GM21529 (cell line): ENCODE results near the gene CFAP20DC.
"Not testable (repeated sequence)": the region's sequence is repeated elsewhere in the genome, so short reads cannot be mapped to it uniquely, and the experiment has no call there.

ENCODE experiments used
- ATAC-seq: cut with Tn5 transposase; IDR thresholded peaks from one replicate; pipeline ENCODE4 v1.9.1; 2021; ENCODE audit not compliant: unreplicated experiment

The CFAP20DC gene

DNA sequence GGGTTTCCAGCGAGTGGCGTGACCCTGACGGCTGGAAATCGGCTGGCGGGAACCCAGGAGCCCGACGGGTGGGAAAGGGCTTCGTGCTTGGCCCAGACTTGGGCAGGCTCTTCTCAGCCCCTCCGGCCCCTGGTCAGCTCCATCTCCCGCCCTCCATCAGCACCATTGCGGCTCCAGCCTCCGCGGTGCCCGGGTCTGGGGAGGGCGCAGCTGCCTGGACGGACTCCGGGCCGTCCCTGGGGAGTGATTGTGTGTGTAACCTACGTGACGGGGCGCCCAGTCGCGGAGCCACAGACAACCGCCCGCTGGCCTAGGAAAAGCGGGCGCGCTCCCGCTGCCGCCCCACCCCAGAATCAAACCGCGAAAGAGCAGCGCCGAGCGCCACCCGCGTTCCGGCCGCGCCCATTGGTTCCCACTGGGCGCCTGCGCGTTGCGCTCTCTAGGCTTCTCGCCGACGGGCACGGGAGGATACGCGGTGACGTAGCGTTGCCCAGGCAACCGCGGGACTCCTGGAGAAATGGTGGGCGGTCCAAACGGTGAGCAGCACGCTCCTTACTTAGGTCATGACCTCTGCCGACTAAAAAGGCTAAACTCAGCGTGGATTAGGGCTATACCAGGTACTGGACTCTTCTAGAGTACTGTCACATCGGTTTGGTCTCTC, at the start of gene CFAP20DC:
TSS of gene CFAP20DC (minus strand) at position 355 of the 661 bp plus-strand sequence. CDS start 394 bp downstream, outside the sequence.
- ATAC-seq = peak; percentile 99

DNA sequence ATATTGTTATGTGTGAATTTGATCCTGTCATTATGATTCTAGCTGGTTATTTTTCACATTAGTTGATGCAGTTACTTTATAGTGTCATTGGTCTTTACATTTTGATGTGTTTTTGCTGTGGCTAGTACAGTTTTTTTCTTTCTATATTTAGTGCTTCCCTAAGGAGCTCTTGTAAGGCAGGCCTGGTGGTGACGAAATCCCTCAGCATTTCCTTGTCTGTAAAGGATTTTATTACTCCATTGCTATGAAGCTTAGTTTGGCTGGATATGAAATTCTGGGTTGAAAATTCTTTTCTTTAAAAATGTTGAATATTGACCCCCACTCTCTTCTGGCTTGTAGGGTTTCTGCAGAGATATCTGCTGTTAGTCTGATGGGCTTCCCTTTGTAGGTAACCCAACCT, 48.7 kb upstream of the CFAP20DC start:
- ATAC-seq = not testable (repeated sequence)

DNA sequence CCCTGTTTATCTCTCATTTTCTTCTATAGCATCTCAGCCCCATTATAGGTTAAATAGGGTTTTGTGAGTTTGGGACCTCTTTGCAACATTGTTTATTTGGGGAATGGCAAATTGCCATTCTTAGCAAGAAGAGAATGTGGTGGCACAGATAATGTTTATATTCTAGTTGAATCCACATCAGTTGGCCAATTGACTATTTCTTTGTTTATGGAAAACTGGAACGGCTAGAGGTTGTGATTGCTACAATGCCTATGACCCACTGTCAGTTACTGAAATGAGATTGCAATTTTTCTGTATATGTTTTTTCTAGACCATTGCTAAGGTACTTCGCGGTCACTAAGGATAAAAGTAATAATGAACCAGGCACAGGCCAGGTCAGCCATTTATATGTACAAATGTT, 44.6 kb upstream of the CFAP20DC start:
- ATAC-seq = no peak

DNA sequence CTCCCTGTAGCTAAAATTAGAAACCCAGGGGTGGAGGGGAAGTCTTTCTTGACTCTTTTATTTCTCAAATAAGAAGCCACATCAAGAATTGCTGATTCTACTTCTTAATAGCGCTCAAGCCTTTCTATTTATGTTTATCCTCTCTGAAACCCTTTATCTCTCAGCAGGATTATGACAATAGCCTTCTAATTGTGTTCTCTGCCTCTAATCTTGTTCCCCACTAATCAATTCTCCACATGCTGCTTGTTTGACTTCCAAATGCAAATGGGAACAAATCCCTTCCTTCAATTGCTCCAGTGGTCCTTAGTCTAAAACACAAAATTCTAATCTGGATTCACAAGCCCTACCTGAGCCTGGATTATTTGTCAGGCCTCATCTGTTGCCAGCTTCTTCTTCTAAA, 43.7 kb upstream of the CFAP20DC start:
- no peak for ATAC-seq

DNA sequence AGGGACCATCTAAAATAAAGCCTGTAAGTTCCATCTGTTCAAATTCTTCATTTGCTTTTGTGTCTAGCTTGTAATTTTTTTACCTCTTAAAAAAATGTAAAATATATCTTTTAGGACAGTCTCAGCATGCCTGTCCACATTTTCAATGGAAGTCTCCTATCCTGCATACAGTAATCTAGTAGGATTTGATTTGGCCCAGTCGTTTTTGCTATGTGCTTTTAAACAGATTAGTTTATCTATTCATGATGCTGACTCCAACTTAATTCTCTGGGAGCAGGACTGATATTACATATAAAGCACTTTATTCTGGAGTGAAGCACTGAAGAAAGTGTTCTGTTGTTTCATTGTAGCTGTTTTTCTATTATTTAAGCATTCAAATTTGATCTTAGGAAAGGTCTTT, 38.9 kb upstream of the CFAP20DC start:
- ATAC-seq = no peak

DNA sequence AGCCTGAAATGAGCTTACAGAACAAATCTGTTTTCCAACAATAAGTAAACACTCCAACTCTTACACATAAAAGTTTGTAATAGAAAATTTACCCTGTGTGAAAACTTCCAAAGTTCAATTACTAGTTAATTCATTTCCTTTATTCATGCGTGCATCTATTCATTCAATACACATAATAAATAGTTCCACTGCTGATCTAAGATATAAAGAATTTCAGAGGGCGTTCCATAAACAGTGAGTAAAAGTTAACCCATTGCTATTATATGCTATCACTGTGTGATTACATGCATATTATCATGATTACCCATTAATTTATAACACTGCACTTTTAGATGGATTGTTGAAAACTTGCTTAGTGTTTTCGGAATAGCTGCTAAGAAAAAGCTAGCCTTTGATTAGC, 36.2 kb upstream of the CFAP20DC start:
- ATAC-seq = no peak

DNA sequence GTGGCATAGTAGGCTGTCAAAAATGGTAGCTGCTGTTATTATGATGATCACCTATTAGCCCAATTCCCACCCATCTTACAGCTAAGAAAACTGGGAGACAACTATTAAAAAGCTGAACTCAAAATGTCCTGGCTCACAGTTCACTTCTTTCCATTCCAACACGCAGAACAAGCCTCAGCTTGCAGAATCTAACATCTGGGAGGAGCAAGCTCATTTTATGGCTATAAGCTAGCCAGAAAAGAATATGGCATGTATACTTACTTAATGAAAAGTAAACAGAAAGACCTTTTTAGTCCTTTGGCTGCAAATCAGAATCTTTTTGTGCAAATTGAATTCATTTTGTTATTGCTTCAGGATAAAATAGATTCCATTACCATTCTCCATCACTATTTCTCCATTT, 34.8 kb upstream of the CFAP20DC start:
- no peak for ATAC-seq

DNA sequence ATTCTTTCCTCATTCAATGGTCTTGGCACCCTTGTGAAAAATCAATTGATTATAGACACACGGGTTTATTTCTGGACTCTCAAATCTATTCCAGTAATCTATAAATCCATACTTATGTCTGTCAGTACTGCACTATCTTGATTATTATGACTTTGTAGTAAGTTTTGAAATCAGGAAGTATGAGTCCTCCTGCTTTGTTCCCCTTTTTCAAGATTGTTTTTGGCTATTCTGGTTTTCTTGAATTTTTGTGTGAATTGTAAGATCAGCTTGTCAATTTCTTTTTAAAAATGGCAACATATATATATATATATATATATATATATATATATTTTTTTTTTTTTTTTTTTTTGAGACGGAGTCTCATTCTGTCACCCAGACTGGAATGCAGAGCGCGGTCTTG, 32.3 kb upstream of the CFAP20DC start:
- no peak for ATAC-seq

DNA sequence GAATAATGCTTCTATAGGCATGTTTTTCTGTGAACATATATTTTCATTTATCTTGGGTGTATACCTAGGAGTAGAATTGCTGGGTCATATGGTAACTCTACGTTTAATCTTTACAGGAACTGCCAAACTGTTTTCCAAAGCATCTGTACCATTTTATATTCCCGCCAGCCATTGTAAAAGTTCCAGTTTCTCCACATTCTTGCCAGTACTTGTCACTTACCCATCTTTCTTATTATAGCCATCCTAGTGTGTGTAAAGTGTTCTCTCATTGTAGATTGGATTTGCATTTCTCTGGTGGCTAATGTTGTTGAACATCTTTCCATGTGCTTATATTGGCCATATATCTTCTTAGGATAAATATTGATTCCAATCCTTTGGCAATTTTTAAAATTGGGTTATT, 31.2 kb upstream of the CFAP20DC start:
- no peak for ATAC-seq

DNA sequence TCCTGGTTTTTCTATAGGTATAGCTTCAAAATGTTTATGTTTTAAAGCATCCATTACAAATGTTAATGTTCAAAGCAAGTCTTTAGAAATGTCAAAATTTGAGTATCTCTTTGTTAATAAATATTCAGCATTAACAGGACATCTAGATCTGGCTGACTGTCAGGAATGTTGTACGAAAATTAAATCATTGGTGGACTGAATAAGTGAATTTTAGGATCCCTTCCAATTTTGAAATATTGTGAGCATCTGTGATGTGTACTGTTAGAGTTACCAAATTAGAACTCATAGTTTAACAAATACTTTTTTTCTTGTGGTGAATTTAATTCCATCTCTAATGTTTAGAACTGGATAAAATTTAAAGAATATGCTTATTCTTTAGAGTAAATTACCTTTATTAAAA, 30.1 kb upstream of the CFAP20DC start:
- ATAC-seq = no peak

DNA sequence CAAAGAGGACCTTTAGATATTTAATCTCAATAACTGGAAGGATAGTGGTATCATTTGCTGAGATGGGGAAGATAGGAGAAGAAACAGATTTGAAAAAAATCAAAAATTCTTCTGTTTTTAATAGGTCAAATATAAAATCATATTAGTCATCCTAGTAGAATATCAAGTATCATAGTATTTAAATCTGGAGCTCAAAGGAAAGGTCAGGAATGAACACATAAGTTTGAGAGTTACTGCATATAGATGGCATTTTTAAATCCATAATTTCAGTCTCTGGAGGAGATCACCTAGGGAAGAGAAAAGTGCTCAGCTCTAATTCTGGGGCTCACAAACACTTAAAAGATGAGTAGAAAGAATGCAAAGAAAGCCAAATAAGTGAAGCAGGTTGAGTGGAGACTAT, 24.9 kb upstream of the CFAP20DC start:
- no peak for ATAC-seq

DNA sequence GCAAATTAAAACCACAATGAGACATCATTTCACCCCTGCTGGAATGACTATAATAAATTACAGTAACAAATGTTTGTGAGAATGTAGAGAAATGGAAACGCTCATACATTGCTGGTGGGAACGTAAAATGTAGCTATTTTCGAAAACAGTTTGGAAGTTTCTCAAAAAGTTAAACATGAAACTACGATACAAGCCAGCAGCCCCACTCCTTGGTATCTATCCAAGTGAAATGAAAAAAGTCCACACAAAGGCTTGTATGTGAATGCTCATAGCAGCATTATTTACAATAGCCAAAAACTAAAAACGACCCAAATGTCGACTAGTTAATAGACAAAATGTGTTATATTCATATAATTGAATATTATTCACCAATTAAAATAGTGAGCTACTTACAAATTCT, 22.9 kb upstream of the CFAP20DC start:
- no peak for ATAC-seq

DNA sequence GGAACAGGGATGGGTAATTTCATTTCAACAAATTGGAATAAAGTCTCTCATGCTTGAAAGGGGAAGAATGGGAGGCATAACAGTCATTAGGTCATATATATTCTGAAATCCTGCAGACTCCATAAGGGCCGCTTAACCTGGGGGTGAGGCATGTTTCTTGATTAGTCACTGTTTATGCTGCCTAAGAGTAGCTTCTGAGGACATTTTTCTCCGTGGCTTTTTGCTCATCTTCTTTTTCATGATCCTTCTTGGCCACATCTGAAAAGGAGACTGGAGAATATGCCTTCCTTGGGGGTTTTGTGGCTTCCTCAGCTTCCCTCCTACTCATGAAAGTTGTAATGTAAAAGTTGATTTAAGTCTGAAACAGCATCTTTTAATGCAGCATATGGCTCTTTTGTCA, 20.0 kb upstream of the CFAP20DC start:
- no peak for ATAC-seq

DNA sequence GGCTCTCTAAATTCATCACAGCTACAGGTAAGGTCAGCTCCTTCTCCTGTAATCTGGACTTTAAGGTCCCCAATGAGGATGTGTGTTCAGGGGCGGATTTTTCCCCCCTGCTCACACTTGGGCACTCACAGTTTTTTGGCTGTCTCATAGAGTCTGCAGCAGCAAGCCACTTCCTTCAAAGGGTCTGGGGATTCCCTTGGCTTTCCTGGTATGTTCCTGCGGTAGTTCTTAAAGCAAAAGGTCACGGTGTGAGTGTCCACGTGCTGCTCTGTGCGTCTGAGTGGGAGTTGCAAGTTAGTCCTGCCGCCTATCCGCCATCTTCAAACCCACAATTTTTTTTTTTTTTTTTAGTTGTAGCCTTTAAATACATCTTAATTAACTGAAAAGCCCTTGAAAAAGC, 15.4 kb upstream of the CFAP20DC start:
- no peak for ATAC-seq

DNA sequence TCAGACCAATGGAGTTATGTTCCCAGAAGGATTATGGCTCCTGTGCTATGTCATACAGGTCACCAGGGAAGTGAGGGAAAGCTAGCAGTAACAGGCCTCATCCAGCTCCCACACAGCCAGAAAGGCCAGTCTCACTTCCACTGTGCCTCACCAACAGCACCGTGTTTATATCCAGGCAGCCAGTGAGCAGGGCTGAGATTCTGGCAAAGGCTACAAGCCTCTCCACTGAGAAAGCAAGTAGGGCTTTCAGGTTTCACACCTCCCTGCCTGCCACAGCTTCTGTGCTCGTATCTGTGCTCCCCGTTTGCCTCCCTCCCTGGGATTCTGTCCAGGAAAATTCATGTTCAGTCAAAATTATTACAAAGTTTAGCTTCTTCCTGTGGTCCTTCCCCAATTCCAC, 14.9 kb upstream of the CFAP20DC start:
- ATAC-seq = no peak

DNA sequence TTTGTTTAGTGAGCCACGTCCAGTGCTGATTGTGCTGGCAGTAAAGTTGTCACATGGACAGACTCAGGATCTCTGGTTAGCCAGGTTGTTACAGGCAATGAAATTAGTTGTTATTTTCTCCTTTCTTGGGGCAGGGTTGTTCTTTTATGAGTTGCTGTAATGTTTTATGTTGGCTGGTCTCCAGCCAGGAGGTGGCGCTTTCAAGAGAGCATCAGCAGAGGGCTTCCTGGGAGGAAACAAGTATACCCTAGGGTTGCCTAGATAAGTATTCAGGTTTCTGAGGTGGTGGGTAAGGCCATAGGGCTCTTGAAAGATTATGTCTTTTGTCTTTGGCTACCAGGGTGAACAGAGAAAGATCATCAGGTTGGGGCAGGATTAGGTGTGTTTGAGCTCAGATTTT, 14.5 kb upstream of the CFAP20DC start:
- ATAC-seq = no peak

DNA sequence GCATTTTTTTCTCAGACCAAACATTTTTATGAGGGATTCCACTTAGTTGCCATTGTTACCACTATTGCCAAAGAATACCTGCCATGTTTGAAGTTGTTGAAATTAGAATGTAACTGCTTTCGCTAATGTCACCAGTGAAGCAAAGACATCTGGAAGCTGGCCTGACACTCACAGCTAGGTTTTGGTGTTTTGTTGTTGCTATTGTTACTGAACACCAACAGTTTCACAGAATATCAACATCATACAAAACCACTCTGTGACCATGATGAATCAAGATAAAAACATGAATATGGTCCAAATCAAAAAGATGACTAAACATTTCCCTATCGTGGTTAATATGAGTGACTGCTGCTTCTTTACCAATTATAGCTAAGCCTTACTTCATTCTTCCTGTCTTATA, 6.9 kb upstream of the CFAP20DC start:
- no peak for ATAC-seq

DNA sequence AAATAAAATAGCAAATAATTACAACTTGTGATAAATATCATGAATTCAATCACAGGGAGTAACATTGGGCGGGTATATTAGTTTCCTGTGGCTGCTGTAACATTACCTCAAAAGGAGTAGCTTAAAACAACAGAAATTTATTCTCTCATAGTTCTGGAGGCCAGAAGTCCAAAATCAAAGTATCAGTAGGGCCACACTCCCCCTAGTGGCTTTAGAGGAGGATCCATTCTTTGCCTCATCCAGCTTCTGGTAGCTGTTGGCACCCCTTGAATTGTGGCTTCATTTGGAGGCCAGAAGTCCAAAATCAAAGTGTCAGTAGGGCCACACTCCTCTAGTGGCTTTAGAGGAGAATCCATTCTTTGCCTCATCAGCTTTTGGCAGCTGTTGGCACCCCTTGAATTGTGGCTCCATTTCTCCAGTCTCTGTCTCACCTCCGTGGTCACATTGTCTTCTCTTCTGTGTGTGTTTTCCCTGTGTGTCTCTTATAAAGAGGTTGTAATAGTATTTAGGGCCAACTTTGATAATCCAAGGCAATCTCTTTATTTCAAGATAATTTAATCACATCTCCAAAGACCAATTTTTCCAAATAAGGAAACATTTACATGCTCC, 3.1 kb upstream of the CFAP20DC start:
- ATAC-seq = no peak

DNA sequence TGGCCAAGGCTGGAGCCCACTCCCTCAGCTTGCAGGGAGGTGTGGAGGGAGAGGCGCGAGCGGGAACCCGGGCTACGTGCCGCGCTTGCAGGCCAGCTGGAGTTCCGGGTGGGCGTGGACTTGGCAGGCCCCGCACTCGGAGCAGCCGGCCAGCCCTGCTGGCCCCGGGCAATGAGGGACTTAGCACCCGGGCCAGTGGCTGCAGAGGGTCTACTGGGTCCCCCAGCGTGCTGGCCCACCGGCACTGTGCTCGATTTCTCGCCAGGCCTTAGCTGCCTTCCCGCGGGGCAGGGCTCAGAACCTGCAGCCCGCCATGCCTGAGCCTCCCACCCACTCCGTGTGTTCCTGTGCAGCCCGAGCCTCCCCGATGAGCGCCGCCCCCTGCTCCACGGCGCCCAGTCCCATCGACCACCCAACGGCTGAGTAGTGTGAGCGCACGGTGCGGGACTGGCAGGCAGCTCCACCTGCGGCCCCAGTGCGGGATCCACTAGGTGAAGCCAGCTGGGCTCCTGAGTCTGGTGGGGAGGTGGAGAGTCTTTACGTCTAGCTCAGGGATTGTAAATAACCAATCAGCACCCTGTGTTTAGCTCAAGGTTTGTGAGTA, 1.1 kb upstream of the CFAP20DC start:
- ATAC-seq = not testable (repeated sequence)

DNA sequence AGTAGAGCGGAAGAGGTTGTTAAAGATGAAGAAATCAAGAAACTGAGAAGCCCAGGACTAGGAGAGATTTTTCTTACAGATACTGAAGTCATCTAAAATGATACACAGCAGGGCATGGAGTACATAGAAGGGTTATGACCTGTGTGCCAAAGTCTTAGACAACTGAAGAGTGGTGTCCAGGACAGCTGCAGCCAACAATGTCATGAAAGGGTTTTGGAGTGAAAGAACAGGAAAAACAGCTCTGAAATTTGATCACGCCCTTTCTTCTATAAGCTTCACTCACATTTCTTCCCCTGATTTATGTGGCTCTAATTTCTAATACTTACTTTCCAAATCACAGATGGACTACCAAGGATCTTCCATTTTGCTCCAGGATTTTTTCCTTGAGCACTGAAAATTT, 3.0 kb downstream of the CFAP20DC start:
- ATAC-seq = no peak

DNA sequence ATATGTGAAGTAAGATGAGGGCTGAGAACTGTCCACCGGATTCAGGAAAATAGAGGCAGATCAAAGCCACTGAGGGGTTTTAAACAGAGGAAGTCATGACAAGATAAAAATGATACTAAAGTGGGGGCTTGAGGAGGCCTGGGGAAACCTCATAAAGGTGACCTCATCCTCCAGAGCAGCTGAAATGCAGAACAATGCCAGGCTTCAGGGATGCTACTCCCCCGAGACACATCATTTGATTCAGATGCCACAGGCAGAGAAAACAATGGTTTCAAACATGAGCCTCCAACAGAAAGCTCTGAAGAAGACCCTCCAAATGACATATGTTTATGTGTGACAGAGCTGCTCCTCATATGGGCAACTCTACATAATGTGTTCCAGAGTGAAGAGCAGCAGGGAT, 6.4 kb downstream of the CFAP20DC start:
- ATAC-seq = no peak

DNA sequence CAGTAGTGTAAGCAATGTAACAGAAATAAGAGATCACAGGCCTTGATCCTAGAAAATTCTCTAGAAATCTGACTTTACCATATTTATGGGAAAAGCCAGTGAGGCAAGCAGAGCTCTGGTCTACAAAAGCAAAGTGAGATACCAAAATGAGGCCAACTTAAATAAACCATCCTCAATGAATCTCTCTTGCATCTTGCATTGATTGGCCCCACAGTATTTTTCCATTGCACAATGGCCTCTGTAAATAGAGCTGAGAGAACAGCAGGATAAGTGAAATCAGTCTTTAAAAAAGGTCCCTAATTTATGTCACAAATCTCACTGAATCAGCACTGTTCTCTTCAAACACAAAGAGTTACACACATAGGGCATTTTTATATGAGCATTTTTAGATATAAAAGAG, 8.9 kb downstream of the CFAP20DC start:
- ATAC-seq = no peak

DNA sequence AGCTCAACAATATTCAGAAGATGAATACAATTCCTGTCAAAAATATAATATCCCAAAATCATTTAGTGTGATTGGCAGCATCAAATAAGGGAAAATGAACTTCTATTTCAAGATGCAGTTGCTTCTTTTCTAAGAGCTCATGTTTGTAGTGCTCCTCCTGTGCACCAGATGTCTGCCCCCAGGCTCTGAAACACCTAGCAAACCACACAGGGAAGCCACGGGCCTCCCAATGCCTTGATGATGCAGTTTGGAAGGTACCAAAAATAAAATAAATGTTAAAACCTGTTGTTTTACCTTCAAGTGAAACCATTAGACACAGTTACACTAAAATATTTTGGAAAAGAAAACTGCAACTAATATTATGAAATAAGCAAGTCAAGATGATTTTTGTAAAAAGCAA, 22.2 kb downstream of the CFAP20DC start:
- no peak for ATAC-seq
